K562 (cell line): ENCODE data around the gene HK2. TPM values are rescaled to one million over a fixed set of nuclear protein-coding genes. Genes with fewer than 3 reads are reported as not detected.

Source experiments
- CREB3L1 ChIP-seq: fragments of 450-650 bp; IDR thresholded peaks from 2 replicates; pipeline ENCODE4 v1.6.1; 2014; ENCODE audit warnings: low read depth, mild to moderate bottlenecking, moderate library complexity, borderline replicate concordance
- DLX4 ChIP-seq: fragments of 250-450 bp; sonication (Bioruptor Pico); IDR thresholded peaks from 2 replicates; pipeline ENCODE4 v1.6.1; 2021; ENCODE audit warnings: mild to moderate bottlenecking
- GABPA ChIP-seq: fragments of 200-800 bp; sonication (Bioruptor generic); conservative IDR thresholded peaks from 2 replicates; pipeline ENCODE4 v1.6.1; 2016; ENCODE audit warnings: low read depth, missing genetic modification characterization, missing compliant biosample characterization
- GATAD2A ChIP-seq: fragments of 450-650 bp; IDR thresholded peaks from 2 replicates; pipeline ENCODE4 v1.6.1; 2017
- HSF4 ChIP-seq: fragments of 250-450 bp; sonication (Bioruptor Pico); IDR thresholded peaks from 2 replicates; pipeline ENCODE4 v2.1.2; 2022; ENCODE audit warnings: mild to moderate bottlenecking, moderate library complexity, borderline replicate concordance
- KDM2B ChIP-seq: fragments of 250-450 bp; sonication (Bioruptor Pico); IDR thresholded peaks from 2 replicates; pipeline ENCODE4 v1.8.0; 2021; ENCODE audit warnings: mild to moderate bottlenecking, moderate library complexity
- ZFPM2 ChIP-seq: fragments of 250-450 bp; sonication (Bioruptor Pico); IDR thresholded peaks from 2 replicates; pipeline ENCODE4 v1.5.1; 2022; ENCODE audit warnings: mild to moderate bottlenecking
- ZNF518B ChIP-seq: fragments of 250-450 bp; sonication (Bioruptor Pico); IDR thresholded peaks from 2 replicates; pipeline ENCODE4 v1.5.0; 2021; ENCODE audit warnings: mild to moderate bottlenecking, moderate library complexity
- polyA plus RNA-seq, 8 experiments: library from polyadenylated mRNA; depleted of rRNA in 4 of 8; stranded (reverse) in 5 of 8; unstranded in 3 of 8; fragments of >200 nt; fragmentation: Nextera tagmentation in 2 of 8; fragmentation: Illumina TruSeq in 1 of 8; extraction: Ambion mirVana in 2 of 8; extraction: Trizol in 1 of 8; gene quantifications; 2 replicates each; pipeline versions ENCODE4 v1.2.1 to v1.2.3, GENCODE V29; 2011 to 2014; ENCODE audit warnings: inconsistent platforms in 1 of 8, missing spikeins in 1 of 8
- total RNA-seq, 7 experiments: library from RNA; depleted of rRNA in 6 of 7; stranded (reverse); fragments of >200 nt in 6 of 7; fragmentation: Illumina TruSeq in 2 of 7; extraction: Trizol in 2 of 7; gene quantifications; 2 replicates each; pipeline versions ENCODE4 v1.2.1 to v1.2.3, GENCODE V29; 2011 to 2021; ENCODE audit warnings: low replicate concordance in 1 of 7

The HK2 gene
- total and polyA plus RNA-seq, 9 of the 15 experiments (the other 6 are each of a cell fraction or from before 2014, with no cell fraction given) = 4.7 to 56.0 (median 19.9) TPM

- TF ChIP-seq ZNF518B = no peak
- no peak for TF ChIP-seq KDM2B
- no peak for TF ChIP-seq ZFPM2
- no peak for TF ChIP-seq CREB3L1
- no peak for TF ChIP-seq DLX4 (CRISPR knock-in tag)
- no peak for TF ChIP-seq HSF4 (CRISPR knock-in tag)
- no peak for TF ChIP-seq GABPA (tag)
- TF ChIP-seq GATAD2A = no peak
These were observed 55.2 kb downstream of the HK2 start (continued) for GRCh38 chr2:74889159-74889558.
